Body of pancreas (tissue), 4 donors: Measurements from ENCODE around the gene H2AZ1.

Source experiments
- POLR2A ChIP-seq, 3 donors: fragments of 450-650 bp; IDR thresholded peaks; one replicate each; pipeline ENCODE4 v1.6.1; 2016; ENCODE audit warnings: antibody characterized with exemption in 3 of 3, mild to moderate bottlenecking in 2 of 3
- TF ChIP-seq, protein P1 (sequence below), 7 experiments: fragments of 450-650 bp in 4 of 7; fragments of 200-600 bp in 3 of 7; sonication (generic) in 3 of 7; IDR thresholded peaks; one replicate each; pipeline ENCODE4 v1.5.1; 2016 to 2019; ENCODE audit warnings: antibody characterized with exemption in 7 of 7

DNA sequence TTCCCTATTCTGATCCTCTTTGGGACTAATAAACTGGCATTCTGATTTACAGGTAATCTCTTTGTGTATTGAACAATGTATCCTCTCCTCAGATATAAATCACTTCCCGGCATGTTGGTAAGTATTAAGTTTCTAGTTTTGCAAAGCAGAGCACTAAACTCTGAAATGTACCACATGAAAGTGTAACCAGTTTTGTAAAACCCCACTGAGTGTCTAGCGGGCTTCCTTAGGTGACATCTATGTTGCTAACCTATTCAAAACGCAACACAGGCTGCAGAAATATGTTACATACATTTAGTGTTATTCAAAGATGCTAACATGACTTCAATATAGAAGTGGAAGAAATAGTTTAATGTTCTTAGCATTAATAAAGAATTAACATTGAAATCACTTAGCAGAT, 28.9 kb downstream of the H2AZ1 start:
- no peak for TF ChIP-seq POLR2A (IDR thresholded peaks at IDR 0.05)
- TF ChIP-seq, protein P1, sequence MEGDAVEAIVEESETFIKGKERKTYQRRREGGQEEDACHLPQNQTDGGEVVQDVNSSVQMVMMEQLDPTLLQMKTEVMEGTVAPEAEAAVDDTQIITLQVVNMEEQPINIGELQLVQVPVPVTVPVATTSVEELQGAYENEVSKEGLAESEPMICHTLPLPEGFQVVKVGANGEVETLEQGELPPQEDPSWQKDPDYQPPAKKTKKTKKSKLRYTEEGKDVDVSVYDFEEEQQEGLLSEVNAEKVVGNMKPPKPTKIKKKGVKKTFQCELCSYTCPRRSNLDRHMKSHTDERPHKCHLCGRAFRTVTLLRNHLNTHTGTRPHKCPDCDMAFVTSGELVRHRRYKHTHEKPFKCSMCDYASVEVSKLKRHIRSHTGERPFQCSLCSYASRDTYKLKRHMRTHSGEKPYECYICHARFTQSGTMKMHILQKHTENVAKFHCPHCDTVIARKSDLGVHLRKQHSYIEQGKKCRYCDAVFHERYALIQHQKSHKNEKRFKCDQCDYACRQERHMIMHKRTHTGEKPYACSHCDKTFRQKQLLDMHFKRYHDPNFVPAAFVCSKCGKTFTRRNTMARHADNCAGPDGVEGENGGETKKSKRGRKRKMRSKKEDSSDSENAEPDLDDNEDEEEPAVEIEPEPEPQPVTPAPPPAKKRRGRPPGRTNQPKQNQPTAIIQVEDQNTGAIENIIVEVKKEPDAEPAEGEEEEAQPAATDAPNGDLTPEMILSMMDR (IDR thresholded peaks at IDR 0.05): no peak
